Hepatocyte (in vitro differentiated cells): ENCODE measurements around the gene PADI2. TPM values are rescaled to one million over a fixed set of nuclear protein-coding genes. Genes with fewer than 3 reads are reported as not detected.

Experiments
- DNase-seq: peaks from one replicate; pipeline ENCODE4 v3.0.0-alpha.2; 2016; ENCODE audit warnings: low spot score
- H2AFZ ChIP-seq: fragments of 200-600 bp; sonication (generic); 2 replicates; pipeline ENCODE4 v1.6.0; 2016; ENCODE audit warnings: antibody characterized with exemption, mild to moderate bottlenecking
- H3K27ac ChIP-seq: fragments of 200-600 bp; sonication (generic); 2 replicates; pipeline ENCODE4 v1.5.1; 2016; ENCODE audit warnings: mild to moderate bottlenecking
- H3K27me3 ChIP-seq: fragments of 200-600 bp; sonication (generic); 2 replicates; pipeline ENCODE4 v1.6.1; 2016
- H3K36me3 ChIP-seq: fragments of 200-600 bp; sonication (generic); replicated peaks from 2 replicates; pipeline ENCODE4 v1.5.1; 2016; ENCODE audit warnings: low read depth; ENCODE audit not compliant: insufficient read depth
- H3K4me1 ChIP-seq: fragments of 200-600 bp; sonication (generic); 2 replicates; pipeline ENCODE4 v1.5.1; 2016; ENCODE audit warnings: mild to moderate bottlenecking, moderate library complexity; ENCODE audit not compliant: insufficient read depth
- H3K4me2 ChIP-seq: fragments of 200-600 bp; sonication (generic); 2 replicates; pipeline ENCODE4 v1.6.0; 2016
- H3K4me3 ChIP-seq: fragments of 200-600 bp; sonication (generic); 2 replicates; pipeline ENCODE4 v1.5.1; 2016; ENCODE audit warnings: mild to moderate bottlenecking
- H3K79me2 ChIP-seq: fragments of 200-600 bp; sonication (generic); 2 replicates; pipeline ENCODE4 v1.6.0; 2017; ENCODE audit warnings: mild to moderate bottlenecking
- H3K9me2 ChIP-seq: fragments of 200-600 bp; sonication (generic); replicated peaks from 2 replicates; pipeline ENCODE4 v1.6.0; 2017; ENCODE audit warnings: mild to moderate bottlenecking; ENCODE audit not compliant: insufficient read depth
- H3K9me3 ChIP-seq: fragments of 200-600 bp; sonication (generic); 2 replicates; pipeline ENCODE4 v1.5.1; 2016; ENCODE audit warnings: low read depth, mild to moderate bottlenecking
- H4K20me1 ChIP-seq: fragments of 200-600 bp; sonication (generic); 2 replicates; pipeline ENCODE4 v1.6.0; 2016; ENCODE audit warnings: mild to moderate bottlenecking; ENCODE audit not compliant: insufficient read depth, poor library complexity, severe bottlenecking
- CTCF ChIP-seq: fragments of 200-600 bp; sonication (generic); IDR thresholded peaks from 2 replicates; pipeline ENCODE4 v1.5.1; 2016; ENCODE audit warnings: antibody characterized with exemption, mild to moderate bottlenecking; ENCODE audit not compliant: poor library complexity
- EZH2 ChIP-seq: fragments of 200-600 bp; sonication (generic); IDR thresholded peaks from 2 replicates; pipeline ENCODE4 v1.6.1; 2016; ENCODE audit warnings: antibody characterized with exemption, mild to moderate bottlenecking, borderline replicate concordance
- EZH2phosphoT487 ChIP-seq: fragments of 200-600 bp; sonication (generic); IDR thresholded peaks from one replicate; pipeline ENCODE4 v1.6.1; 2018; ENCODE audit warnings: antibody characterized with exemption, mild to moderate bottlenecking, low read depth, moderate library complexity; ENCODE audit not compliant: unreplicated experiment, severe bottlenecking
- WGBS: methylation state at CpG from one replicate; pipeline ENCODE4 v1.1.6; 2016; ENCODE audit warnings: low lambda C conversion rate; ENCODE audit errors: missing lambda C conversion rate; 5-methylcytosine and 5-hydroxymethylcytosine counted together
- polyA plus RNA-seq: library from polyadenylated mRNA; unstranded; fragments of >200 nt; fragmentation: Nextera tagmentation; extraction: Ambion mirVana; gene quantifications from 2 replicates; pipeline ENCODE4 v1.2.1, GENCODE V29; 2016
- total RNA-seq: library from RNA; depleted of rRNA; stranded (reverse); fragments of >200 nt; gene quantifications from 2 replicates; pipeline ENCODE4 v1.2.3, GENCODE V29; 2014

The PADI2 gene
- total and polyA plus RNA-seq, 2 experiments from 2014 or later = 10.6 to 11.3 TPM

- no peak overlapping the region for H3K27ac ChIP-seq
- H3K4me2 ChIP-seq = no peak overlapping the region
- TF ChIP-seq CTCF (no peak), EZH2phosphoT487 (no peak), EZH2 (no peak)
- no peaks in the 10 kb centered on the region for H4K20me1 ChIP-seq
- no peaks in the 10 kb centered on the region for H3K79me2 ChIP-seq
- peaks cover 7% of the 10 kb centered on the region for H3K4me1 ChIP-seq
- H3K9me3 ChIP-seq = no peaks in the 10 kb centered on the region
- DNase-seq = no peak
- peaks cover 19% of the 10 kb centered on the region for H3K27me3 ChIP-seq
- no peaks in the 10 kb centered on the region for H3K9me2 ChIP-seq
- WGBS = 73% methylated on average over 1 of the region's 1 CpG
- H3K36me3 ChIP-seq = no peaks in the 10 kb centered on the region
- H2AFZ ChIP-seq = no peak overlapping the region
- H3K4me3 ChIP-seq = no peak overlapping the region
These were observed 2.6 kb downstream of the PADI2 start for GRCh38 chr1:17116643-17117042.

- H2AFZ ChIP-seq = no peak overlapping the region
- no peaks in the 10 kb centered on the region for H3K79me2 ChIP-seq
- H3K4me1 ChIP-seq = peaks cover 17% of the 10 kb centered on the region
- H3K27ac ChIP-seq = no peak overlapping the region
- H3K4me3 ChIP-seq = no peak overlapping the region
- H3K9me2 ChIP-seq = no peaks in the 10 kb centered on the region
- 58% methylated on average over 7 of the region's 7 CpGs for WGBS
- peaks cover 17% of the 10 kb centered on the region for H3K27me3 ChIP-seq
- no peaks in the 10 kb centered on the region for H4K20me1 ChIP-seq
- no peaks in the 10 kb centered on the region for H3K36me3 ChIP-seq
- TF ChIP-seq CTCF = no peak
- TF ChIP-seq EZH2 = no peak
- no peak for TF ChIP-seq EZH2phosphoT487
- H3K4me2 ChIP-seq = no peak overlapping the region
- no peaks in the 10 kb centered on the region for H3K9me3 ChIP-seq
- DNase-seq = no peak
These were observed 5.3 kb downstream of the PADI2 start for GRCh38 chr1:17113963-17114362.

- H3K27ac ChIP-seq = peak overlapping the region; percentile 37
- TF ChIP-seq EZH2 (no peak), CTCF (no peak)
- no peaks in the 10 kb centered on the region for H3K79me2 ChIP-seq
- H3K9me2 ChIP-seq = no peaks in the 10 kb centered on the region
- H3K9me3 ChIP-seq = no peaks in the 10 kb centered on the region
- peaks cover 4% of the 10 kb centered on the region for H3K27me3 ChIP-seq
- no peaks in the 10 kb centered on the region for H3K36me3 ChIP-seq
- H4K20me1 ChIP-seq = no peaks in the 10 kb centered on the region
- no peak overlapping the region for H3K4me2 ChIP-seq
- peaks cover 17% of the 10 kb centered on the region for H3K4me1 ChIP-seq
- H3K4me3 ChIP-seq = no peak overlapping the region
- H2AFZ ChIP-seq = no peak overlapping the region
- 66% methylated on average over 7 of the region's 7 CpGs for WGBS
- DNase-seq = no peak
These were observed 6.6 kb downstream of the PADI2 start for GRCh38 chr1:17112496-17113236.

GRCh38 chr1:17112076-17112475 is 7.2 kb downstream of the PADI2 start:
- Histone ChIP-seq H3K27me3 (no peaks in the 10 kb centered on the region), H2AFZ (no peak overlapping the region), H3K27ac (peak overlapping the region; percentile 37), H3K4me1 (peaks cover 17% of the 10 kb centered on the region), H4K20me1 (no peaks in the 10 kb centered on the region), H3K4me3 (no peak overlapping the region), H3K9me2 (no peaks in the 10 kb centered on the region), H3K4me2 (no peak overlapping the region), H3K9me3 (no peaks in the 10 kb centered on the region), H3K79me2 (no peaks in the 10 kb centered on the region), H3K36me3 (no peaks in the 10 kb centered on the region)
- 83% methylated on average over 6 of the region's 6 CpGs for WGBS
- no peak for TF ChIP-seq EZH2
- no peak for TF ChIP-seq EZH2phosphoT487
- TF ChIP-seq CTCF = no peak
- DNase-seq = no peak
